WTC11 (cell line): Measurements from ENCODE around the gene FGF12. TPM values are rescaled to one million over a fixed set of nuclear protein-coding genes. Genes with fewer than 3 reads are reported as not detected.

Source experiments
- ATAC-seq: fragments of 200-7000 bp; cut with Tn5 transposase; 2 replicates; pipeline ENCODE4 v1.10.0; 2021; ENCODE audit warnings: mild to moderate bottlenecking, moderate library complexity
- CTCF ChIA-PET: fragments of 300-600 bp; sonication (Branson Sonifier 250); formaldehyde crosslinking; loops from one replicate; lab custom pipeline; 2021; ENCODE audit warnings: antibody characterized with exemption; lab: Charles Lee
- POLR2A ChIA-PET: fragments of 350-600 bp; sonication (Branson Sonifier 250); formaldehyde crosslinking; loops from one replicate; lab custom pipeline; 2021; ENCODE audit warnings: antibody characterized with exemption; lab: Charles Lee
- DNase-seq: peaks from one replicate; pipeline ENCODE4 v3.0.0; 2021; ENCODE audit warnings: low spot score
- H3K27ac Mint-ChIP-seq: 2 replicates; pipeline ENCODE4 v1.8.0; 2021; ENCODE audit warnings: mixed read lengths
- H3K27me3 Mint-ChIP-seq: 2 replicates; pipeline ENCODE4 v1.8.0; 2021; ENCODE audit warnings: low read depth, mild to moderate bottlenecking, moderate library complexity, mixed read lengths
- H3K36me3 Mint-ChIP-seq: 2 replicates; pipeline ENCODE4 v1.8.0; 2021; ENCODE audit warnings: mixed read lengths
- H3K4me1 Mint-ChIP-seq: 2 replicates; pipeline ENCODE4 v1.8.0; 2022; ENCODE audit warnings: mixed read lengths
- H3K4me3 Mint-ChIP-seq: 2 replicates; pipeline ENCODE4 v1.8.0; 2021; ENCODE audit warnings: mild to moderate bottlenecking, moderate library complexity, mixed read lengths
- H3K9me3 Mint-ChIP-seq: 2 replicates; pipeline ENCODE4 v1.8.0; 2021; ENCODE audit warnings: mixed read lengths
- AFF4 ChIP-seq: sonication (generic); formaldehyde crosslinking; IDR thresholded peaks from 2 replicates; pipeline ENCODE4 v1.8.1; 2023; ENCODE audit warnings: mild to moderate bottlenecking, missing genetic modification reagents, borderline replicate concordance
- ATF2 ChIP-seq: sonication (generic); formaldehyde crosslinking; IDR thresholded peaks from 2 replicates; pipeline ENCODE4 v1.8.1; 2022; ENCODE audit warnings: low read depth, missing genetic modification reagents, borderline replicate concordance
- ATF6 ChIP-seq: sonication (generic); formaldehyde crosslinking; IDR thresholded peaks from 2 replicates; pipeline ENCODE4 v1.8.1; 2023; ENCODE audit warnings: mild to moderate bottlenecking, missing genetic modification reagents
- ESRRA ChIP-seq: sonication (generic); formaldehyde crosslinking; IDR thresholded peaks from 2 replicates; pipeline ENCODE4 v1.8.1; 2022; ENCODE audit warnings: mild to moderate bottlenecking, missing genetic modification reagents, borderline replicate concordance
- FOXP4 ChIP-seq: sonication (generic); formaldehyde crosslinking; IDR thresholded peaks from 2 replicates; pipeline ENCODE4 v1.8.0; 2022; ENCODE audit warnings: mild to moderate bottlenecking, missing genetic modification reagents
- GABPB1 ChIP-seq: sonication (generic); formaldehyde crosslinking; IDR thresholded peaks from 2 replicates; pipeline ENCODE4 v1.8.1; 2023; ENCODE audit warnings: mild to moderate bottlenecking, missing genetic modification reagents
- HMGXB4 ChIP-seq: sonication (generic); formaldehyde crosslinking; IDR thresholded peaks from 2 replicates; pipeline ENCODE4 v1.8.1; 2023; ENCODE audit warnings: mild to moderate bottlenecking, moderate library complexity, missing genetic modification reagents
- MLX ChIP-seq: sonication (generic); formaldehyde crosslinking; IDR thresholded peaks from 2 replicates; pipeline ENCODE4 v1.8.1; 2023; ENCODE audit warnings: mild to moderate bottlenecking, missing genetic modification reagents, moderate library complexity
- NR1H2 ChIP-seq: sonication (generic); formaldehyde crosslinking; IDR thresholded peaks from 2 replicates; pipeline ENCODE4 v1.9.0; 2021; ENCODE audit warnings: mild to moderate bottlenecking, moderate library complexity, missing genetic modification reagents
- NR2C2 ChIP-seq: sonication (generic); formaldehyde crosslinking; IDR thresholded peaks from 2 replicates; pipeline ENCODE4 v1.8.0; 2022; ENCODE audit warnings: mild to moderate bottlenecking, missing genetic modification reagents
- OVOL2 ChIP-seq: fragments of 250-450 bp; sonication (Bioruptor Pico); IDR thresholded peaks from 2 replicates; pipeline ENCODE4 v1.9.0; 2021; ENCODE audit warnings: mild to moderate bottlenecking, borderline replicate concordance
- PREB ChIP-seq: sonication (generic); formaldehyde crosslinking; IDR thresholded peaks from 2 replicates; pipeline ENCODE4 v1.8.1; 2022; ENCODE audit warnings: mild to moderate bottlenecking, missing genetic modification reagents, moderate library complexity, borderline replicate concordance
- PRRX2 ChIP-seq: fragments of 250-450 bp; sonication (Bioruptor Pico); IDR thresholded peaks from 2 replicates; pipeline ENCODE4 v1.8.0; 2021; ENCODE audit warnings: mild to moderate bottlenecking
- RORB ChIP-seq: fragments of 250-450 bp; sonication (Bioruptor Pico); IDR thresholded peaks from 2 replicates; pipeline ENCODE4 v1.9.0; 2021; ENCODE audit warnings: mild to moderate bottlenecking
- TCF7 ChIP-seq: sonication (generic); formaldehyde crosslinking; IDR thresholded peaks from 2 replicates; pipeline ENCODE4 v1.8.0; 2022; ENCODE audit warnings: mild to moderate bottlenecking, low read depth, missing genetic modification reagents, moderate library complexity
- TEAD4 ChIP-seq: sonication (generic); formaldehyde crosslinking; IDR thresholded peaks from 2 replicates; pipeline ENCODE4 v1.8.0; 2022; ENCODE audit warnings: mild to moderate bottlenecking, missing genetic modification reagents
- TP53 ChIP-seq: sonication (generic); formaldehyde crosslinking; IDR thresholded peaks from 2 replicates; pipeline ENCODE4 v1.8.1; 2023; ENCODE audit warnings: mild to moderate bottlenecking, missing genetic modification reagents
- ZNF416 ChIP-seq: fragments of 250-450 bp; sonication (Bioruptor Pico); IDR thresholded peaks from 2 replicates; pipeline ENCODE4 v1.9.0; 2021; ENCODE audit warnings: mild to moderate bottlenecking, inconsistent platforms
- ZNF532 ChIP-seq: fragments of 250-450 bp; sonication (Bioruptor Pico); IDR thresholded peaks from 2 replicates; pipeline ENCODE4 v1.9.0; 2021; ENCODE audit warnings: mild to moderate bottlenecking, borderline replicate concordance
- total RNA-seq: library from RNA; stranded (reverse); gene quantifications from 3 replicates; pipeline ENCODE4 v1.2.3, GENCODE V29; 2021

FGF12 gene
- total RNA-seq, 1 experiment from 2014 or later, result 13.5 TPM

GRCh38 chr3:192515664-192516045 is 211.7 kb downstream of the FGF12 start:
- H3K36me3 Mint-ChIP-seq, result peaks cover under 1% of the 10 kb centered on the region; the same call in 1 of the 2 replicates
- no peak for DNase-seq
- no peak overlapping the region for H3K27ac Mint-ChIP-seq
- H3K9me3 Mint-ChIP-seq, result peaks cover 4% of the 10 kb centered on the region
- CTCF ChIA-PET, result interaction anchor here (0.7 to 1.6 kb wide), 4 partner anchors 212 to 288 kb away, joined by 4 to 7 read pairs (median 6); partner anchors contain the start of gene FGF12
- TF ChIP-seq ATF2 (CRISPR knock-in tag) (no peak), AFF4 (CRISPR knock-in tag) (no peak), OVOL2 (CRISPR knock-in tag) (no peak), PREB (CRISPR knock-in tag) (no peak), GABPB1 (CRISPR knock-in tag) (no peak), TEAD4 (CRISPR knock-in tag) (no peak), ZNF532 (CRISPR knock-in tag) (no peak), PRRX2 (no peak), NR1H2 (no peak), TCF7 (CRISPR knock-in tag) (no peak), ZNF416 (CRISPR knock-in tag) (no peak), ATF6 (CRISPR knock-in tag) (no peak), TP53 (no peak), ESRRA (CRISPR knock-in tag) (no peak), MLX (no peak), FOXP4 (CRISPR knock-in tag) (no peak), NR2C2 (CRISPR knock-in tag) (no peak), RORB (CRISPR knock-in tag) (no peak), HMGXB4 (CRISPR knock-in tag) (no peak)
- POLR2A ChIA-PET, result interaction anchor here (0.7 kb wide), 1 partner anchor 215 kb away, joined by 4 read pairs; no protein-coding TSS in a partner anchor
- peaks cover 20% of the 10 kb centered on the region for H3K27me3 Mint-ChIP-seq
- ATAC-seq, result no peak
- H3K4me3 Mint-ChIP-seq, result peak overlapping the region; percentile 90
- H3K4me1 Mint-ChIP-seq, result peaks cover 12% of the 10 kb centered on the region
